NOMO-1 (cell line): Measurements from ENCODE around the gene PITPNC1.
"Not testable (repeated sequence)": the region's sequence is repeated elsewhere in the genome, so short reads cannot be mapped to it uniquely, and the experiment has no call there.

ENCODE experiments used
- DNase-seq, 2 experiments: peaks; one replicate each; lab custom pipeline; 2025; ENCODE audit not compliant: unreplicated experiment in 2 of 2; lab: John Stamatoyannopoulos, UW

The PITPNC1 gene

GRCh38 chr17:67636834-67637520, 259.9 kb downstream of the PITPNC1 start:
- no peak for DNase-seq

GRCh38 chr17:67637901-67638641, 261.0 kb downstream of the PITPNC1 start:
- no peak for DNase-seq

GRCh38 chr17:67638871-67639270, 261.8 kb downstream of the PITPNC1 start:
- no peak for DNase-seq

- no peak for DNase-seq
Observed at GRCh38 chr17:67639555-67639954, 262.5 kb downstream of the PITPNC1 start.

GRCh38 chr17:67639979-67640378, 262.9 kb downstream of the PITPNC1 start:
- no peak for DNase-seq

GRCh38 chr17:67642488-67642887, 265.4 kb downstream of the PITPNC1 start:
- DNase-seq, result no peak

GRCh38 chr17:67644061-67644460, 267.0 kb downstream of the PITPNC1 start:
- no peak for DNase-seq

- DNase-seq, result not testable (repeated sequence)
Observed at GRCh38 chr17:67645195-67645594, 268.1 kb downstream of the PITPNC1 start.

- DNase-seq, result no peak
Observed at GRCh38 chr17:67646472-67646871, 269.4 kb downstream of the PITPNC1 start.

- DNase-seq, result no peak
Observed at GRCh38 chr17:67647482-67647881, 270.4 kb downstream of the PITPNC1 start.

- DNase-seq, result no peak
Observed at GRCh38 chr17:67648032-67648905, 271.2 kb downstream of the PITPNC1 start.

GRCh38 chr17:67648906-67649295, 271.8 kb downstream of the PITPNC1 start:
- not testable (repeated sequence) for DNase-seq

GRCh38 chr17:67649891-67650290, 272.8 kb downstream of the PITPNC1 start:
- DNase-seq, result no peak

GRCh38 chr17:67651218-67651579, 274.1 kb downstream of the PITPNC1 start:
- DNase-seq, result not testable (repeated sequence)

GRCh38 chr17:67652433-67652832, 275.4 kb downstream of the PITPNC1 start:
- no peak for DNase-seq

- no peak for DNase-seq
Observed at GRCh38 chr17:67655478-67656148, 278.5 kb downstream of the PITPNC1 start.

GRCh38 chr17:67656494-67657203, 279.6 kb downstream of the PITPNC1 start:
- no peak for DNase-seq

- DNase-seq, result no peak
Observed at GRCh38 chr17:67657596-67657995, 280.5 kb downstream of the PITPNC1 start.

GRCh38 chr17:67658265-67658664, 281.2 kb downstream of the PITPNC1 start:
- DNase-seq, result no peak

- DNase-seq, result no peak
Observed at GRCh38 chr17:67659028-67659427, 281.9 kb downstream of the PITPNC1 start.
